Fibroblast of lung (primary cell): ENCODE data around the gene SMAD5. TPM values are rescaled to one million over a fixed set of nuclear protein-coding genes. Genes with fewer than 3 reads are reported as not detected.

ENCODE experiments used
- DNase-seq, 2 donors: peaks; one replicate each; pipeline versions ENCODE4 v3.0.0 to v3.0.0-alpha.2; 2010; ENCODE audit warnings: low read depth in 2 of 2
- H2AFZ ChIP-seq: 2 replicates; pipeline ENCODE4 v1.5.1; 2012; ENCODE audit warnings: low read length, control low read depth, inconsistent platforms
- H3K27ac ChIP-seq: 2 replicates; pipeline ENCODE4 v1.5.1; 2011; ENCODE audit warnings: low read length, control low read depth; ENCODE audit not compliant: insufficient read depth
- H3K27me3 ChIP-seq: 2 replicates; pipeline ENCODE4 v1.5.1; 2011; ENCODE audit warnings: mild to moderate bottlenecking, low read length; ENCODE audit not compliant: control insufficient read depth, insufficient read depth
- H3K36me3 ChIP-seq: 2 replicates; pipeline ENCODE4 v1.5.1; 2011; ENCODE audit warnings: low read length; ENCODE audit not compliant: control insufficient read depth, insufficient read depth
- H3K4me1 ChIP-seq: 2 replicates; pipeline ENCODE4 v1.5.1; 2011; ENCODE audit warnings: low read length; ENCODE audit not compliant: control insufficient read depth, insufficient read depth; ENCODE audit errors: extremely low read depth
- H3K4me2 ChIP-seq: 2 replicates; pipeline ENCODE4 v1.5.1; 2011; ENCODE audit warnings: low read length, control low read depth; ENCODE audit not compliant: insufficient read depth; ENCODE audit errors: extremely low read depth
- H3K4me3 ChIP-seq, 4 experiments: fragments of 200-600 bp in 1 of 4; sonication (generic) in 1 of 4; replicated peaks in 1 of 4; 2 replicates each; pipeline ENCODE4 v1.5.1; 2011 to 2016; ENCODE audit warnings: low read length in 4 of 4, low read depth in 3 of 4, mild to moderate bottlenecking in 3 of 4, control low read depth in 2 of 4, inconsistent platforms in 1 of 4, mixed read lengths in 1 of 4; ENCODE audit not compliant: insufficient read depth in 1 of 4; ENCODE audit errors: control extremely low read depth in 1 of 4
- H3K79me2 ChIP-seq: 2 replicates; pipeline ENCODE4 v1.5.1; 2012; ENCODE audit warnings: mild to moderate bottlenecking, low read length, inconsistent platforms; ENCODE audit not compliant: control insufficient read depth, insufficient read depth
- H3K9ac ChIP-seq: 2 replicates; pipeline ENCODE4 v1.5.1; 2011; ENCODE audit warnings: mild to moderate bottlenecking, low read length, control low read depth; ENCODE audit not compliant: insufficient read depth
- H3K9me3 ChIP-seq: 2 replicates; pipeline ENCODE4 v1.5.1; 2012; ENCODE audit warnings: low read depth, low read length; ENCODE audit not compliant: control insufficient read depth, insufficient read depth
- H4K20me1 ChIP-seq: 2 replicates; pipeline ENCODE4 v1.5.1; 2011; ENCODE audit warnings: low read length; ENCODE audit not compliant: control insufficient read depth, insufficient read depth; ENCODE audit errors: extremely low read depth
- CTCF ChIP-seq, 2 donors: IDR thresholded peaks in 1 of 2; conservative IDR thresholded peaks in 1 of 2; 1 replicate in 1 of 2; 2 replicates in 1 of 2; pipeline ENCODE4 v1.5.1; 2011 to 2012; ENCODE audit warnings: low read length in 2 of 2, control low read depth in 1 of 2, inconsistent platforms in 1 of 2, low read depth in 1 of 2, mild to moderate bottlenecking in 1 of 2
- EZH2 ChIP-seq: IDR thresholded peaks from 2 replicates; pipeline ENCODE4 v1.5.1; 2012; ENCODE audit warnings: low read length, control low read depth, mild to moderate bottlenecking; ENCODE audit errors: missing control alignments
- polyA plus RNA-seq, 2 donors: library from polyadenylated mRNA; depleted of rRNA in 1 of 2; stranded (reverse) in 1 of 2; unstranded in 1 of 2; fragments of >200 nt; gene quantifications; 2 replicates each; pipeline ENCODE4 v1.2.1, GENCODE V29; 2011 to 2012; ENCODE audit warnings: missing spikeins in 1 of 2
- total RNA-seq: library from RNA; depleted of rRNA; stranded (reverse); fragments of >200 nt; gene quantifications from 2 replicates; pipeline ENCODE4 v1.2.1, GENCODE V29; 2014

SMAD5 gene
- total and polyA plus RNA-seq, 2 donors (not counting 1 experiment from before 2014, with no cell fraction given) = 44.3 to 128 TPM

GRCh38 chr5:136087961-136088871 lies 44.4 kb upstream of the SMAD5 start:
- Histone ChIP-seq H2AFZ (peak overlapping the region; percentile 23), H3K9me3 (no peaks in the 10 kb centered on the region), H3K4me2 (peak overlapping the region; percentile 40), H3K36me3 (no peaks in the 10 kb centered on the region), H3K4me3 (no peak overlapping the region), H3K4me1 (peaks cover 3% of the 10 kb centered on the region), H3K27ac (peak overlapping the region; percentile 31), H3K9ac (no peak overlapping the region), H3K79me2 (no peaks in the 10 kb centered on the region), H3K27me3 (no peaks in the 10 kb centered on the region), H4K20me1 (no peaks in the 10 kb centered on the region)
- peak; percentile 47 to 68 for DNase-seq
- TF ChIP-seq EZH2 (no peak), CTCF (conservative IDR thresholded peaks at IDR 0.05 in 1 of 2, IDR thresholded peaks at IDR 0.05 in 1 of 2; ENCODE audit: low read depth in 1 of 2, low read length in 2 of 2) (no peak)

- H3K9ac ChIP-seq = no peak overlapping the region
- DNase-seq = peak in 1 of 2 donors; percentile 48
- H3K4me2 ChIP-seq = no peak overlapping the region
- no peak overlapping the region for H3K27ac ChIP-seq
- H2AFZ ChIP-seq = no peak overlapping the region
- H4K20me1 ChIP-seq = no peaks in the 10 kb centered on the region
- TF ChIP-seq EZH2 (no peak), CTCF (conservative IDR thresholded peaks at IDR 0.05 in 1 of 2, IDR thresholded peaks at IDR 0.05 in 1 of 2; ENCODE audit: low read depth in 1 of 2, low read length in 2 of 2) (no peak)
- no peaks in the 10 kb centered on the region for H3K9me3 ChIP-seq
- no peaks in the 10 kb centered on the region for H3K79me2 ChIP-seq
- H3K4me1 ChIP-seq = peaks cover 3% of the 10 kb centered on the region
- no peaks in the 10 kb centered on the region for H3K27me3 ChIP-seq
- H3K36me3 ChIP-seq = no peaks in the 10 kb centered on the region
- H3K4me3 ChIP-seq = no peak overlapping the region
Measured at GRCh38 chr5:136089791-136090190, 42.9 kb upstream of the SMAD5 start.

GRCh38 chr5:136090319-136090718 lies 42.3 kb upstream of the SMAD5 start:
- Histone ChIP-seq H3K36me3 (no peaks in the 10 kb centered on the region), H3K4me1 (peaks cover 3% of the 10 kb centered on the region), H3K27ac (no peak overlapping the region), H3K9ac (no peak overlapping the region), H4K20me1 (no peaks in the 10 kb centered on the region), H3K4me3 (no peak overlapping the region), H3K9me3 (no peaks in the 10 kb centered on the region), H2AFZ (no peak overlapping the region), H3K4me2 (no peak overlapping the region), H3K27me3 (no peaks in the 10 kb centered on the region), H3K79me2 (no peaks in the 10 kb centered on the region)
- TF ChIP-seq EZH2 (no peak), CTCF (conservative IDR thresholded peaks at IDR 0.05 in 1 of 2, IDR thresholded peaks at IDR 0.05 in 1 of 2; ENCODE audit: low read depth in 1 of 2, low read length in 2 of 2) (no peak)
- DNase-seq = no peak
